ENCODE results near the gene SLC15A1. TPM values are rescaled to one million over a fixed set of nuclear protein-coding genes. Genes with fewer than 3 reads are reported as not detected.

SLC15A1 gene
- polyA plus RNA-seq, 1 donor from 2014 or later, result not detected

DNA sequence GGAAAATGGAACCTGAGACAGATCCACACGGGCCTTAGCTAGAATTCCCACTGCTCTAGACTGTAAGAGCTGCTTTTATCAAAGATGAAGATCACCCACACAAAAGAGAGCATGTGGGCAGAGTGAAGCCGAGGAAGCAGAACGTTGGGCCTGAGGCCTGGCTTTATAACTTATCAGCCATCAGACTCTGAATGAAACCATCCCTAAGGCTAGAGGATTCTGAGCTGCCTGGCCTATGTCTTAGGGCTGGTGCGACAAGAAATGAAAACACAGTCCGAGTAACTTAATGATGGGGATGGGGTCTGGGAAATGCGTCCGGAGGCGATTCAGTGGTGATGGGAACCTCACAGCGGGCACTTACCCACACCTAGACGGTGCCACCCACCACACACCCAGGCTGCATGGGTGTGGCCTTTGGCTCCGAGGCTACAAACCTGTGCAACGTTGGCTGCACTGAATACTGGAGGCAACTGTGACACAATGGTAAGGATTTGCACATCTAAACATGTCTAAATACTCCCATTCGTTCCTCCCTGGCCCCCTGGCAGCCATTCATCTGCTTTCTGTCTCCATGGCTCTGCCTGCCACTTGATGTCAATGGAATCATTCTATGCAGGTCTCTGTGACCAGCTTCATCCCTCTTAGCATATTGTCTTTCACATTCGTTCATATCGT, 62.0 kb downstream of the SLC15A1 start:
- Histone ChIP-seq H2AFZ (ENCODE audit: low read depth, low read length) (no peak overlapping the region), H3K9ac (ENCODE audit: low read length) (no peak overlapping the region), H3K36me3 (ENCODE audit: insufficient read depth, low read length) (no peaks in the 10 kb centered on the region), H3K79me2 (replicated peaks; ENCODE audit: insufficient read depth, low read length) (no peaks in the 10 kb centered on the region), H3K9me2 (ENCODE audit: insufficient read depth, low read length) (no peaks in the 10 kb centered on the region), H3F3A (ENCODE audit: insufficient read depth, low read length, poor library complexity, severe bottlenecking) (no peaks in the 10 kb centered on the region), H3K9me3 (ENCODE audit: low read length) (no peaks in the 10 kb centered on the region), H3K4me2 (ENCODE audit: low read length) (no peak overlapping the region), H3K27me3 (ENCODE audit: insufficient read depth, low read depth, low read length) (no peaks in the 10 kb centered on the region), H4K20me1 (ENCODE audit: insufficient read depth) (no peaks in the 10 kb centered on the region), H3K27ac (ENCODE audit: low read length) (no peak overlapping the region), H3K4me3 (ENCODE audit: low read length) (no peak overlapping the region)
- no peak for TF ChIP-seq EZH2 (IDR thresholded peaks at IDR 0.05; ENCODE audit: borderline replicate concordance, insufficient read depth, low read length, poor library complexity, severe bottlenecking)
- TF ChIP-seq, protein P1, sequence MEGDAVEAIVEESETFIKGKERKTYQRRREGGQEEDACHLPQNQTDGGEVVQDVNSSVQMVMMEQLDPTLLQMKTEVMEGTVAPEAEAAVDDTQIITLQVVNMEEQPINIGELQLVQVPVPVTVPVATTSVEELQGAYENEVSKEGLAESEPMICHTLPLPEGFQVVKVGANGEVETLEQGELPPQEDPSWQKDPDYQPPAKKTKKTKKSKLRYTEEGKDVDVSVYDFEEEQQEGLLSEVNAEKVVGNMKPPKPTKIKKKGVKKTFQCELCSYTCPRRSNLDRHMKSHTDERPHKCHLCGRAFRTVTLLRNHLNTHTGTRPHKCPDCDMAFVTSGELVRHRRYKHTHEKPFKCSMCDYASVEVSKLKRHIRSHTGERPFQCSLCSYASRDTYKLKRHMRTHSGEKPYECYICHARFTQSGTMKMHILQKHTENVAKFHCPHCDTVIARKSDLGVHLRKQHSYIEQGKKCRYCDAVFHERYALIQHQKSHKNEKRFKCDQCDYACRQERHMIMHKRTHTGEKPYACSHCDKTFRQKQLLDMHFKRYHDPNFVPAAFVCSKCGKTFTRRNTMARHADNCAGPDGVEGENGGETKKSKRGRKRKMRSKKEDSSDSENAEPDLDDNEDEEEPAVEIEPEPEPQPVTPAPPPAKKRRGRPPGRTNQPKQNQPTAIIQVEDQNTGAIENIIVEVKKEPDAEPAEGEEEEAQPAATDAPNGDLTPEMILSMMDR (IDR thresholded peaks at IDR 0.05; ENCODE audit: poor library complexity, severe bottlenecking), result no peak
- TF ChIP-seq SMC3 (conservative IDR thresholded peaks at IDR 0.05; ENCODE audit: poor library complexity), result no peak
- TF ChIP-seq POLR2AphosphoS5 (IDR thresholded peaks at IDR 0.05), result no peak
- no peak for TF ChIP-seq MXI1 (conservative IDR thresholded peaks at IDR 0.05; ENCODE audit: poor library complexity, severe bottlenecking)
- no peak for TF ChIP-seq EP300 (conservative IDR thresholded peaks at IDR 0.05; ENCODE audit: poor library complexity, severe bottlenecking)
- no peak for TF ChIP-seq TAF1 (IDR thresholded peaks at IDR 0.05; ENCODE audit: low read depth)
- no peak for TF ChIP-seq RAD21 (conservative IDR thresholded peaks at IDR 0.05)
- TF ChIP-seq, protein P2, sequence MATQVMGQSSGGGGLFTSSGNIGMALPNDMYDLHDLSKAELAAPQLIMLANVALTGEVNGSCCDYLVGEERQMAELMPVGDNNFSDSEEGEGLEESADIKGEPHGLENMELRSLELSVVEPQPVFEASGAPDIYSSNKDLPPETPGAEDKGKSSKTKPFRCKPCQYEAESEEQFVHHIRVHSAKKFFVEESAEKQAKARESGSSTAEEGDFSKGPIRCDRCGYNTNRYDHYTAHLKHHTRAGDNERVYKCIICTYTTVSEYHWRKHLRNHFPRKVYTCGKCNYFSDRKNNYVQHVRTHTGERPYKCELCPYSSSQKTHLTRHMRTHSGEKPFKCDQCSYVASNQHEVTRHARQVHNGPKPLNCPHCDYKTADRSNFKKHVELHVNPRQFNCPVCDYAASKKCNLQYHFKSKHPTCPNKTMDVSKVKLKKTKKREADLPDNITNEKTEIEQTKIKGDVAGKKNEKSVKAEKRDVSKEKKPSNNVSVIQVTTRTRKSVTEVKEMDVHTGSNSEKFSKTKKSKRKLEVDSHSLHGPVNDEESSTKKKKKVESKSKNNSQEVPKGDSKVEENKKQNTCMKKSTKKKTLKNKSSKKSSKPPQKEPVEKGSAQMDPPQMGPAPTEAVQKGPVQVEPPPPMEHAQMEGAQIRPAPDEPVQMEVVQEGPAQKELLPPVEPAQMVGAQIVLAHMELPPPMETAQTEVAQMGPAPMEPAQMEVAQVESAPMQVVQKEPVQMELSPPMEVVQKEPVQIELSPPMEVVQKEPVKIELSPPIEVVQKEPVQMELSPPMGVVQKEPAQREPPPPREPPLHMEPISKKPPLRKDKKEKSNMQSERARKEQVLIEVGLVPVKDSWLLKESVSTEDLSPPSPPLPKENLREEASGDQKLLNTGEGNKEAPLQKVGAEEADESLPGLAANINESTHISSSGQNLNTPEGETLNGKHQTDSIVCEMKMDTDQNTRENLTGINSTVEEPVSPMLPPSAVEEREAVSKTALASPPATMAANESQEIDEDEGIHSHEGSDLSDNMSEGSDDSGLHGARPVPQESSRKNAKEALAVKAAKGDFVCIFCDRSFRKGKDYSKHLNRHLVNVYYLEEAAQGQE (IDR thresholded peaks at IDR 0.05; ENCODE audit: borderline replicate concordance), result no peak

DNA sequence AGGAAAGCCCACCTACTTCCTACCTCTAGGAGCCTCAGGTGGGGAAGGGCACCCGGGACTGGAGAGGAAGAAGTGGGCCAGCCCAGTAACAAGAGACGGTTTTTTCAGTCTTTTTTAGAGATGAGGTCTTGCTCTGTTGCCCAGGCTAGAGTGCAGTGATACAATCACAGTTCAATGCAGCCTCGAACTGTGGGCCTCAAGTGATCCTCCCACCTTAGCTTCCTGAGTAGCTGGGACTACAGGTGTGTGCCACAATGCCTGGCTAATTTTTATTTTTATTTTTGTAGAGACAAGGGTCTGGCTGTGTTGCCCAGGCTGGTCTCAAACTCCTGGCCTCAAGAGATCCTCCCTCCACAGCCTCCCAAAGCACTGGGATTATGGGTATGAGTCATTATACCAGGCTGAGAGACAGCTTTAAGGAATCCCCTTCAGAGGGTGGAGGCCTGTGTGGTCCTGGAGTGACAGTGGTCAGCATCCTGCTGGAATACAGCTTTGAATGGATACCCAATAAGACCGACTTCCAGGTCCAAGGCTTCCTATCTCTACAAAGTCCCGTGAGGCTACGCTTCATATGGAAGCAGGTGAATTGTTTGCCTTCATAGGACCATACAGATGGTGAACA, 63.0 kb downstream of the SLC15A1 start:
- H3K9ac ChIP-seq (ENCODE audit: low read length), result no peak overlapping the region
- no peak overlapping the region for H3K4me2 ChIP-seq (ENCODE audit: low read length)
- no peaks in the 10 kb centered on the region for H3K79me2 ChIP-seq (replicated peaks; ENCODE audit: insufficient read depth, low read length)
- no peaks in the 10 kb centered on the region for H3F3A ChIP-seq (ENCODE audit: insufficient read depth, low read length, poor library complexity, severe bottlenecking)
- no peak for TF ChIP-seq EZH2 (IDR thresholded peaks at IDR 0.05; ENCODE audit: borderline replicate concordance, insufficient read depth, low read length, poor library complexity, severe bottlenecking)
- TF ChIP-seq, protein P2 (IDR thresholded peaks at IDR 0.05; ENCODE audit: borderline replicate concordance), result no peak
- TF ChIP-seq SMC3 (conservative IDR thresholded peaks at IDR 0.05; ENCODE audit: poor library complexity), result no peak
- no peak for TF ChIP-seq MXI1 (conservative IDR thresholded peaks at IDR 0.05; ENCODE audit: poor library complexity, severe bottlenecking)
- TF ChIP-seq TAF1 (IDR thresholded peaks at IDR 0.05; ENCODE audit: low read depth), result no peak
- no peak for TF ChIP-seq RAD21 (conservative IDR thresholded peaks at IDR 0.05)
- no peaks in the 10 kb centered on the region for H3K27me3 ChIP-seq (ENCODE audit: insufficient read depth, low read depth, low read length)
- H3K9me2 ChIP-seq (ENCODE audit: insufficient read depth, low read length), result no peaks in the 10 kb centered on the region
- no peaks in the 10 kb centered on the region for H4K20me1 ChIP-seq (ENCODE audit: insufficient read depth)
- H3K9me3 ChIP-seq (ENCODE audit: low read length), result no peaks in the 10 kb centered on the region
- no peak overlapping the region for H3K27ac ChIP-seq (ENCODE audit: low read length)
- no peaks in the 10 kb centered on the region for H3K36me3 ChIP-seq (ENCODE audit: insufficient read depth, low read length)
- H2AFZ ChIP-seq (ENCODE audit: low read depth, low read length), result no peak overlapping the region
- H3K4me3 ChIP-seq (ENCODE audit: low read length), result no peak overlapping the region

Measured in neural cell (in vitro differentiated cells).